ENCODE measurements around the gene CPNE8. TPM values are rescaled to one million over a fixed set of nuclear protein-coding genes. Genes with fewer than 3 reads are reported as not detected.

CPNE8 gene
- total RNA-seq, 1 donor from 2014 or later, result 10.8 TPM

- Mint-ChIP-seq H3K36me3 (ENCODE audit: low read depth, unreplicated experiment) (no peaks in the 10 kb centered on the region), H3K9me3 (ENCODE audit: unreplicated experiment) (no peaks in the 10 kb centered on the region), H3K4me3 (ENCODE audit: unreplicated experiment) (no peak overlapping the region), H3K4me1 (ENCODE audit: unreplicated experiment) (no peaks in the 10 kb centered on the region), H3K27me3 (ENCODE audit: unreplicated experiment) (no peaks in the 10 kb centered on the region), H3K27ac (ENCODE audit: unreplicated experiment) (no peak overlapping the region)
- no peak for DNase-seq (ENCODE audit: low spot score)
- TF ChIP-seq CTCF (IDR thresholded peaks at IDR 0.05; ENCODE audit: unreplicated experiment), result no peak
Measured at GRCh38 chr12:38850461-38850860, 54.9 kb downstream of the CPNE8 start.

- H3K27me3 Mint-ChIP-seq (ENCODE audit: unreplicated experiment), result no peaks in the 10 kb centered on the region
- H3K4me3 Mint-ChIP-seq (ENCODE audit: unreplicated experiment), result no peak overlapping the region
- TF ChIP-seq CTCF (IDR thresholded peaks at IDR 0.05; ENCODE audit: unreplicated experiment), result no peak
- H3K4me1 Mint-ChIP-seq (ENCODE audit: unreplicated experiment), result no peaks in the 10 kb centered on the region
- DNase-seq (ENCODE audit: low spot score), result no peak
- no peak overlapping the region for H3K27ac Mint-ChIP-seq (ENCODE audit: unreplicated experiment)
- no peaks in the 10 kb centered on the region for H3K9me3 Mint-ChIP-seq (ENCODE audit: unreplicated experiment)
- no peaks in the 10 kb centered on the region for H3K36me3 Mint-ChIP-seq (ENCODE audit: low read depth, unreplicated experiment)
Measured at GRCh38 chr12:38847247-38847646, 58.1 kb downstream of the CPNE8 start.

GRCh38 chr12:38844267-38844666 is 61.1 kb downstream of the CPNE8 start:
- no peak for TF ChIP-seq CTCF (IDR thresholded peaks at IDR 0.05; ENCODE audit: unreplicated experiment)
- no peaks in the 10 kb centered on the region for H3K27me3 Mint-ChIP-seq (ENCODE audit: unreplicated experiment)
- no peak for DNase-seq (ENCODE audit: low spot score)
- H3K27ac Mint-ChIP-seq (ENCODE audit: unreplicated experiment), result no peak overlapping the region
- H3K4me1 Mint-ChIP-seq (ENCODE audit: unreplicated experiment), result no peaks in the 10 kb centered on the region
- H3K4me3 Mint-ChIP-seq (ENCODE audit: unreplicated experiment), result no peak overlapping the region
- H3K36me3 Mint-ChIP-seq (ENCODE audit: low read depth, unreplicated experiment), result no peaks in the 10 kb centered on the region
- no peaks in the 10 kb centered on the region for H3K9me3 Mint-ChIP-seq (ENCODE audit: unreplicated experiment)

GRCh38 chr12:38838056-38838850 is 67.1 kb downstream of the CPNE8 start:
- Mint-ChIP-seq H3K4me3 (ENCODE audit: unreplicated experiment) (no peak overlapping the region), H3K27ac (ENCODE audit: unreplicated experiment) (no peak overlapping the region), H3K36me3 (ENCODE audit: low read depth, unreplicated experiment) (no peaks in the 10 kb centered on the region), H3K27me3 (ENCODE audit: unreplicated experiment) (no peaks in the 10 kb centered on the region), H3K4me1 (ENCODE audit: unreplicated experiment) (no peaks in the 10 kb centered on the region), H3K9me3 (ENCODE audit: unreplicated experiment) (no peaks in the 10 kb centered on the region)
- DNase-seq (ENCODE audit: low spot score), result no peak
- no peak for TF ChIP-seq CTCF (IDR thresholded peaks at IDR 0.05; ENCODE audit: unreplicated experiment)

- no peak for TF ChIP-seq CTCF (IDR thresholded peaks at IDR 0.05; ENCODE audit: unreplicated experiment)
- Mint-ChIP-seq H3K27ac (ENCODE audit: unreplicated experiment) (no peak overlapping the region), H3K27me3 (ENCODE audit: unreplicated experiment) (no peaks in the 10 kb centered on the region), H3K4me1 (ENCODE audit: unreplicated experiment) (no peaks in the 10 kb centered on the region), H3K9me3 (ENCODE audit: unreplicated experiment) (no peaks in the 10 kb centered on the region), H3K36me3 (ENCODE audit: low read depth, unreplicated experiment) (no peaks in the 10 kb centered on the region), H3K4me3 (ENCODE audit: unreplicated experiment) (no peak overlapping the region)
- no peak for DNase-seq (ENCODE audit: low spot score)
Measured at GRCh38 chr12:38831715-38832114, 73.7 kb downstream of the CPNE8 start.

All from endothelial cell (in vitro differentiated cells).